Stimulated activated CD4-positive, alpha-beta T cell treated with anti-CD3 and anti-CD28 coated beads, Interleukin-4, amount 100 ng/mL, for 48 hours (primary cell): ENCODE measurements around the gene PTGS1.
"Not testable (repeated sequence)": the region's sequence is repeated elsewhere in the genome, so short reads cannot be mapped to it uniquely, and the experiment has no call there.

Experiments
- DNase-seq, 2 donors: peaks; one replicate each; pipeline ENCODE4 v3.0.0-alpha.2; 2020; ENCODE audit warnings: low read depth in 2 of 2

The PTGS1 gene

DNA sequence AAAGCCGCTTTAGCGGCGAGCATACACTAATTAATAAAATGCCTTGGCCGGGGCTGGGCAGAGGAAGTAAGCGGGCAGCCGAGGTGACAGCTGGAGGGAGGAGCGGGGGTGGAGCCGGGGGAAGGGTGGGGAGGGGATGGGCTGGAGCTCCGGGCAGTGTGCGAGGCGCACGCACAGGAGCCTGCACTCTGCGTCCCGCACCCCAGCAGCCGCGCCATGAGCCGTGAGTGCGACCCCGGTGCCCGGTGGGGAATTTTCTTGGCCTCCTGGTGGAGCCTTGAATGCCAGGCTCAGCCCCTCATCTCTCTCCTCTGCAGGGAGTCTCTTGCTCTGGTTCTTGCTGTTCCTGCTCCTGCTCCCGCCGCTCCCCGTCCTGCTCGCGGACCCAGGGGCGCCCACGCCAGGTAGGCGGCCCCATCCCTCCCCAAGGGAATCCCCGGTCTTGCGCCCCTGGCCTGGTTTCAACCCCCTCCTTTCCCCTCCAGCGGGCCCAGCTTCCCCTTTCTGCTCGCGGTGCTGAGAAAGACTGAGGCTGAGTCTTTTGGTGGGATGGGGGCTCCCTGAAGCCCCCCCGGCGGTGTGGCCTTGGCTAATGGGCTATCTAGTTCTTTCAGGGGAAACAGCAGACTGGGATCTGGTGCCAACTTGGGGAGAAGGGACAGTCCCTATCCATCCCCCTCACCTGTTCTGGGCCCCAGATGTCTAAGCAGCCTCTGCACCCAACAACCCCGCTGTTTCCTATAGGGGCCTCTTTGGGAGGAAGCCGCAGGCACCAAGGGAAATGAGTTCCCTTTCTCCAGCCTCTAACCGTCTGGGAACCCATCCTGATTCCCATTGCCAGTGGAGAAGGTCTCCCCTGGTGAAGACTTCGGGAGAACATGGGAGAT, at the start of gene PTGS1:
TSS of gene PTGS1 (plus strand) at position 156 of the 887 bp plus-strand sequence. CDS start at position 217, 61 bp downstream.
- DNase-seq = no peak

DNA sequence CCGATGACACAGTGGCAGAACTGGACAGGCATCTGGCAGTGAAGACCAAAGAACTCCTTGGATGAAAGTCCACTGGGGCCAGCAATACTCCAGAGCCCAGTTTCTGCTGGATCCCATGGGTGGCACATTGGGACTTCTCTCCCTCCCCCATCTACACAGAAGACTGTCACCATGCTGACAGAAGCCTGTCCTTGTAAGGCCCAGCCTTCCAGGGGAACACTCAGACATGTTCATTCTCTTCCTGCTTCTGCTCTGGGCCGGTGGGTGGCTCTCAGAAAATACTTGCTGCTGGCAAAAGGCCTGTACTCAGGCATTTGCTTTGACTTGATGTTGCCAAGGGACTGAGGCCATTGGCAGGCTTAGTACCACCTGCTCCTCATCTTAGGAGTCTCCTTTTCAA, 48.3 kb upstream of the PTGS1 start:
- DNase-seq = no peak

DNA sequence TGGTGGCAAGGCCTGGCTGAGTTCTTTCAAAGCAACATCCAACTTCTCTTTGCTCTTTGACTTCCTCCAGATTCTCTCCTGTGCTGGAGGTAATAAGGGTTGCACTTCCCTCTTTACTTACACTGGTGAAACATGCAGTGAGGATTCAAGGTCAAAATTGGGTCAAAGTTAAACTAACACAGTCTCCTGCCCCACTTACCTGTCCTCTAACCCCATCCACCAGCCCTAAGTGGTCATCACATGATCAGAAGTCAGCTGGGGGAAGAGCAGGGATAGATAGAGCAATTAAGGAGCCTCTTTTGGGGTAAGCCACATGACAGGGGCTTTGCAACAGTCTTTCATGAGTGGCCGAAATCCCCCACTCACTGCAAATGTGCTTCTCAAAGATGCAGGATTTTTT, 46.2 kb upstream of the PTGS1 start:
- not testable (repeated sequence) for DNase-seq

DNA sequence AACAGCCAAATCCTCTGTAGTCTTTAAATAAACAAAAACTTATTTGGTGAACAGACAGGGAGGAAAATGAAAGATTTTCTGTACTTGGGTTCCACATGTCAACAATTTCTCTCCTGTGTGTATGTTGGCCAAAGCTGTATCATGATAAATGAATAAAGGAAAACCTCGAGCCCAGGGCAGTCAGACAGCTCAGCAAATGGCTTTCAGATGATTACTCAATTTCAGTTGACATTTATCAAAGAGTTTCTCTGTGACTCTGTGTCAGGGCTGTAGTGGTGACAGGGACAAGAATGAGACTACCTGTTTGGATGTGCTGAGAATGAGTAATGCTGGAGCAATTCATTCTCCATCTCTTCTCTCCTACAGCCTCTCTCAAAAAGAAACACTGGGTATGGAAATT, 45.7 kb upstream of the PTGS1 start:
- DNase-seq = no peak

DNA sequence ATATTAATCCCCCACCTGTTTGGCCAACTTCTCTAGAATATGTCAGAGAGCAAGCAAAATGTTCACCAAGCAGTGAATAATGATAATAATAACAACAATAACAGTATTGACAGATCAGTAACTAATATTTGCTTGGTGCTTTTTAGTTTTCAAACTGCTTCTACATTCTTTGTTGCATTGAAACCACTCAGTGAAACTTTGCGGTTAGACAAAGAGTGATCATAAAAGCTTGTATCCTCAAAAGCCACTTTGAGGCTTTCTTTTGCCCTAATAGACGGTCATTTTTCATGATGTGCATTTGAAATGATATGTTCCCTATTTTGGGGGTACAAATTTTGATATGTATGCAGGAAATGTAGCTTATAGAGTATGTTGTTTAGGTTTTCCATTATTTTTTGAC, 43.6 kb upstream of the PTGS1 start:
- no peak for DNase-seq

DNA sequence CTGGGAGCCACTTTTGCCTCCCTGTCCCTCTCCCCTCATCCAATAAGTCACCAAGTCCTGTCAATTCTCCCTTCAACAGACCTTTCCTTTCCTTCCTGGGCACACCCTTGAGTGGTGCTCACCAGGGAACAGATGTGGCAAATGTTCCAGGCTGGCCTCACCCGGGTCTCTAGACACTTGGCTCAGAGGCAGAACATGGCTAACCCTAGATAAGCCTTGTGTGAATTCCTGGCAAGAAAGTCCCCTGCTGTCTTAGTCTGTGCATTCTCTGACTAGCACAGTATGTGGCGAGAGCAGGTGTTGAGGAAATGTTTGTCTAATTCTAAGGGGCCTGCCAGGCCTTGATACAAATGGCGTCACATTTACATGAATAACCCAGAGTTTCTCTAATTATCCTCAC, 41.2 kb upstream of the PTGS1 start:
- no peak for DNase-seq

DNA sequence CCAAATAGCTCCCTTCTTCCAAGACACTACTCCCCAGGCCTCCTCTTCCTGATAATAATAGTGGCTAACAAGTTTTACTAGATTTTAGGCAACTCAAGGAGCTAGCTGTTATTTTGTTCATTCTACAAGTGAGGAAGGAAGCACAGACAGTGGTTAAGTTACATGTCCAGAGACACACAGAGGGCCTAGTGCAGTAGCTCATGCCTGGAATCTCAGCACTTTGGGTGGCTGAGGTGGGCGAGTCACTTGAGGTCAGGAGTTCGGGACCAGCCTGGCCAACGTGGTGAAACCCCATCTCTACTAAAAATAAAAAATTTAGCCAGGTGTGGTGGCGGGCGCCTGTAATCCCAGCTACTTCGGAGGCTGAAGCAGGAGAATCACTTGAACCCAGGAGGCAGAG, 40.4 kb upstream of the PTGS1 start:
- DNase-seq = not testable (repeated sequence)

DNA sequence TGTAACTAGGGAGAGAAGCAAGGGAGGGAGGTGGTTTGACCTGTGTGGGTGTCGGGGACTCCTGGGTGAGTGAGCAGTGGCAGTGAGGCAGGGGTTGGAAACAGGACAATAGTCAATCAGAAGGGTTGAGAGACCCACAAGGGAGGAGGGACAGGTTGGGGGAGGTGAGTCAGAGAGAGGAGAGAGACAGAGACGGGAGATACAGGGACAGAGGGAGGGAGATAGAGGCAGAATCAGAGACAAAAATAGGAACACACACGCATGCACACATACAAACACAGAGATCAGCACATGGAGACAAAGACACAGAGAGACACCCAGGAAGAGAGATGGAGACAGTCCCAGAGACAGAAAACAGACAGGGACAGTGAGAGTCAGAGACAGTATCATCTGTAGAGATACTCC, 39.3 kb upstream of the PTGS1 start:
- no peak for DNase-seq

DNA sequence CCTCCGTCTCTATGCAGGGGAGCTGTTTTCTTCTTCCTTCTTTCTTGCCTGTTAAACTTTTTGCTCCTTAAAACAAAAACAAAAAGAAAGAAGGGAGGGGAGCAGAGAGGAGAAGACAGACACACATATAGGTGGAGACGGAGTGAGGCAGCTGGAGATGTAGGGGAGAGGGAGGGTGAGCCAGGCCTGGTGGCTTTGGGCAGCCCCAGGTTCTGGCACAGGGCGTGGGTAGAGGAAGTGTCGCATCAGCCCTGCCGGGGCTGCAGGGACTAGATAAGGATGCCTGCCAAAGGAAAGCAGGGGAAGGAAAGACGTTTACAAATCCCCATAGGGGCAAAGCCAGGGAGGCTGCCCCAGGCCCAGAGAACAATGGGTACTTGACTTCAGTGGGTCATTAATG, 38.7 kb upstream of the PTGS1 start:
- no peak for DNase-seq

DNA sequence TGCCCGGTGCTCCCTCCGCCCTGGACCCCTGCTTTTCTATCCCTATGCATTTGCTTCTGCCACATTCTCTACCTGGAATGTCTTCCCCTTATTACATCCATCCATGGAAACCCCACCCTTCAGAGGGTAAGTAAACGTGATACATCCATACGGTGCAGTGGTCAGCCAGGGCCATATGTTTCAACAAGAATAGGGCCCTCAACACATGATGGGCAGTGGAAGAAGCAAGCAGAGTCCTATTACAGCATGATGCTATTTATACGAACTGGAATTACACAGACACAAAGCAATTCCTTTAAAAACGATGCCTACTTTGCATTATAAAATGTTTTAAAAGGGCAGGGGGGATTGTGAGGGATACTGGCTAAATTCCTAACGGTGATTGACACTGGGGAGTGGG, 38.2 kb upstream of the PTGS1 start:
- no peak for DNase-seq

DNA sequence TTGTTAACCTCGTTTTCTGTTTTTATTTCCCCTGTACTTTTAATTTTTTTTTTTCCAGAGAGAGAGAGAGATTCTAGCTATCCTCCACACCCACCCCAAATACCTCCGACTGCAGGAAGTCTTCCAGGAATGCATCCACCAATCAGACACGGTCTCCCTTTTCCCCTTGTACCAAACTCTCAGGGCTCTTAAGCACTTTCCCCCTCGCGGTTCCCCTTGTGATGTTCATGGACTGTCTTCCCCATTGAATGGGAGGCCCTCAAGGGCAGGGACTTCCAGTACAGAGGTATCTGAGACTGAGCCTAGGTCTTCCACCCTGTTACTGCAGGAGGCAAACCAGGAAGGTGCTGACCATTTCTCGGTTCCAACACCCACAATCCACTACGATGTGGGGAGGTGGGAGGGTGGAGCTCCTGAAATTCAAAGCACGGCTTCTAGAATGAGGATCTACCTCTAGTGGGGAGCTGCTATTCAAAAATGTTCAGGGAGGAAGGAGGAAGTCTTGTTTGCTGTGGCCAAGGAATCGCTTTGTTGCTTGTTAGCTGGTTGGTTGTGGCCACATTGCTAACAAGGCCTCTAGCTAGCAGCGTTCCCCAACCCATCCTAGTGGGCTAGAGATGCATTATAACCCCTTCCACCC, 37.5 kb upstream of the PTGS1 start:
- DNase-seq = no peak

DNA sequence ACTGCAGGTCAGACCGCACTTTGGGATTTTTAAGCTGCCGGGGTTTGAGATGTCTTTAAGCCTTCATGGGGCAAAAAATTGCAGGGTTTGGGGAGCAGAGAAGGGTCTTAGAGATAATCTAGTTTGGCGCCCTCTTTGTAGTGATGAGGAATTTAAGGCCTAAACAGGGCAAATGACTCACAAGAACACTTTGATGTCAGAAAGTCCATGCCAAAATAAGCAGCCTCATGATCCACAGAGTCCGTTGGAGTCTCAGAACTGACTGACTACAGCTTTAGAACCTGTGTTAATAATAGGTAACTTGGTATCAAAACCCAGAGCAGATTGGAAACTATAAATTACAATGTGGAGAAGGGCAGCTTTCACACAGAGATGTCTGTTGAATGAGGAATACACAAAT, 35.9 kb upstream of the PTGS1 start:
- no peak for DNase-seq

DNA sequence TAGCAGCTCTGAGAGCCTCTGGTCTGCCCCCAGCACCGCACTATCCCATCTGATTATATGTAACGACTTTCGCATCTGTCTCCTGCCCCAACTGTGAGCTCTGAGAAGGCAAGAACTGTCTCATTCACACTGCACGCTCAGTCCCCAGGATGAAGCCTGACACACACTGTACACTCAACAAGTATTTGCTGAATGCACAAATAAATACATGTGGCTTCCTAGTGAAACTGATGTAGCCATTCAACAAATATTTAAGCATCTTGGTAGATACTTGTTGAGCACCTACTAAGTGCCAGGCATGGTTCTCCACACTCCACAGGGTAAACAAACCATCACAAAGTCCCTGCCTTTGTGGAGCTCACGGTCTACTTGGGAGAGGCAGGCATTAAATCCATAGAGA, 34.6 kb upstream of the PTGS1 start:
- DNase-seq = no peak

DNA sequence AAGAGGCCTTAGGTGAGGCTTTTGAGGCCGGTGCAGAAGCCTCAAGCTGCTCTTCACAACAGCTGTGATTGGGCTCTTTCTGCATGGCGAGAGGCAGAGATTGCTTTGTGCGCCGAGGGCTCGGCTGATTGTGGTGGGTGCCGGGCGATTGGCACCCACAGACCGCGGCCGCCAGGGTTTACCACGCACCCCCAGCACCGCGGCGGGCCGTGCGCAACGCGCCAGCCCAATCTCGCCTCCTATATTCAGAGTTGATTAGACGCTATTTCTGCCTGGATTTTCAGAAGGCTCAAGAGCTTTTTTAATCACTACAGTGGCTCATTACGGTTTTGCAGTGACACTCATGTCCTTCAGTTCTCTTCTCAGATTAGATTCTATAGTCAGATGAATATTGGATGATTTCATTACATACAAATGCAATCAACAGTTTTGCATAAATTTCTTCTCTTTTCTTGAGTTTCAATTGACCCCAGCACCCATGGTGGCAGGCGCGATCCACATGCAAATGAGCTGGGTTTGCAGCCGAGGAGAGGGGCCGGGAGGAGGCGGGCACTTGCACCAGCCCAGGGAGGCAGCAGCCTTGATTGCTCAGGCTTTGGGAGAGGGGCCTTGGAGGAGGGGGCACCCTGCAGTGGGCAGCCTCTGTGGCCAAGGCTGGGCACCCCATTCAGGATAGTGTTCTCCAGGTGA, 33.8 kb upstream of the PTGS1 start:
- no peak for DNase-seq

DNA sequence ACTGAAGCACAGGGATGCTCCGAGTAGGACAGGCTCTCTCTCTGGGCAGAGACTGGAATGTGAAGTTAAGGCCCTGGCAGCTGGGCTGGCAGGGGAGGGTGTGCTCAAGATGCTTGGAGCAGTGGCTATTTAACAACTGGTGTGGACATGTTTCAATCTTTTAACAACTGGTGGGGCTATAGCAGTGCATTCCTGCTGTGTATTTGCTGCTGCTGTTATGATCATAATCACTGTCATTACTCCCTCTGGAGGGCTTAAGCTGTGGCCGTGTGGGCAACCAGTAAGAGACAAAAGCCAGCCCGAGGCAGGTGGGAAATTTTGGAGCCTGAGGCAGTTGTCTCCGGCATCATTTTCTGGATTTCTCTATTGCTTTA, 33.3 kb upstream of the PTGS1 start:
- DNase-seq = no peak

DNA sequence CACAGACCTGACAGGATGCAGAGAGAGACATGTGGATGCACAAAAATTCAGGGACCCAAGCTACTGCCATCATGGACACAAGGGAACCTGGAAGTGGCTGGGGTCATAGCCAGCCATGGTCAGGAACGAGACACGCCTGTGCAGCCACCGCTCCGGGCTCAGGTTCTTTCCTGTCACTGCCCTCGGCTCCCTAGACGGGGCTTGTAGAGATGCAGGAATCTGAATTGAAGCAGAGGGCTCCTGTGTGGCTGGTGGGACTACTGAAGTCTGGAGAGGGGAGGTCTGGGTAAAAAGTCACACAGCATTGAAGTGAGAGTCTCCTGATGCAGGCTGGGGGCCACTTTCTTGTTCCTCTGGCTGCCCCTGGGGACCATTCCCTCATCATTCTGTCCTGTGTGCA, 32.3 kb upstream of the PTGS1 start:
- no peak for DNase-seq

DNA sequence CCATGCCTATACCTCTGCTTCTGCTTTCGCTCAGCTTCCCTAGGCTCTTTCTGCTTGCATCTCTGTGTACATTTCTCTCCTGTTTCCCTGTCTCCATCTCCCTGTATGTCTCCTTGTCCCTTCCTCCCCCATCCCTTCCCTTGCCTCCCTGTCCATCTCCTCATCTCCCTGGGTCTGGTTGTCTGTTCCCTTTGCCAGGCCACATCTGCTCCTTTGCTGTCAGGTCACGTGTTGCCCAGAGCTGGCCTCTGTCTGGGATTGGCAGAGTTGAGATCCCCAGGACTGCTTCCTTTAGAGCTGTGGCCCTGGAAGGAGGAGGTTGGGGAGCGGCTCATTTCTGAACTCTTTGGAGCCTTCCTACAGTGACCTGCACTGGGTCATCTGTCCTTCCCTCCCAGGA, 31.8 kb upstream of the PTGS1 start:
- DNase-seq = no peak

DNA sequence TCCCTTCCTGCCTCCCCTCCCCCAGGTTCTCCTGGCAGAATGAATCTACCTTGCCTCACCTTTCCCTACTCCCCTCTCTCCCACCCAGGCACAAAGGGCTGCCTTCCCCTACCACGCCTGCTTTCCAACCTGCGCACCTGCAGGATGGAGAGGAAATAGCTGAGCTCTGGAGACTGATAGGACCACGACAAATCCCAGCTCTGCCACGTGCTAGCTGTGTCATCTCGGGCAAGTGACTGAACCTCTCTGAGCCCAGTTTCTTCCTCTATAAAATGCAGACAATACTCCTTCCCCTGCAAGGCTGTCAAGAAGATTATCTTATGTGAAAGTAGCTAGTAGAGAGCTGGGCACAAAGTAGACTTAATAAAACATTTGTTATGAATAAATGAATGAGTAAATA, 31.2 kb upstream of the PTGS1 start:
- DNase-seq = no peak

DNA sequence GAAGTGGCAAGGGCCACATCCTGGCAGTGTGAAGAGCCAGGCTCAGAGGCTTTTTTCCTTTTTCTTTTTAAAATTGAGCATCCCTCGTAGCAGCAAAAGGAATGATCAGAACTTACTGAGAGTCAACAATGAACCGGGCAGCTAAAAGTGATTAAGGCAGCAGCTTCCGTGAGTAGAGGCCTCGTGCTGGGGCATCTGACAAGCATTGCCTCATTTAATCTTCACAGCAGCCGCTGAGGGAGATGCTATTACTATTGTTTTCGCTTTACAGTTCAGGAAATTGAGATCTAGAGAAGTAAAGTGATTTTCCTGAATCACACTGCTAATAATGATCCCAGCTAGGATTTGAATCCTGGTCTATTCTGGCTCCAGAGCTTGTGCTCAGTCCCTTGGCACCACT, 30.7 kb upstream of the PTGS1 start:
- no peak for DNase-seq

DNA sequence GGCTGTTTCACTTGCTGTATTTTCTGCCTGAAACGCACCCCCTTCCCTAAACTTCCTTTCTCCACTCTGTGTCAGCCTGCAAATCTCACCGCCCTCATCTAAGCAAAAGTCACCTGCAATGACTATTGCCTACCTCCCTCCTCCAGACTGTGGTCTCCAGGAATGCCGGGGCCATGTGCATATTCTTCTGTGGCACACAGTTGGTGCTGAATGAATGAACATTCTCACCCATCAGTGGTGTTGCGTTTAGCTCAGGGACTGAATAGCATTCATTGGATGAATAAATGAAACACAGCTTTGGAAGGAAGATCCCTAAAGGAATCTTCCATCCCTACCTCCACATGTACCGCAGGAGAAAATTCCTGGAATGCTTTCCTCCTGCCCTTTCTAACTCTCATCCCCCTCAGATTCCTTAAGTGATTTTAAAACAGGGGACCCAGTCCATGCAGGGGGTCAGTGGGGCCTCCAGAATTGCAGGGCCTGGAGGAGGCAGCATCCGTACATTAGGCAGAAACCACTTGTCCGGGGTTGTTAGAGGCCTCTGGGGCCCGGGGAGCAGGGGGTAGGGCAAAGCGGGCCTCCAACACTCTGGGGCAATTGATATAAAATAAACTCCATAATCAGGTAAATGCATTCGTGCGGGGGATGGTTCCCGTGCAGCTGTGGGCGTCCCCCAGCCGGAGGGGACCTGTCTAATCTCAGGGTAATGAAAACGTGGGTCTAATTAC, 28.3 kb upstream of the PTGS1 start:
- DNase-seq = no peak

DNA sequence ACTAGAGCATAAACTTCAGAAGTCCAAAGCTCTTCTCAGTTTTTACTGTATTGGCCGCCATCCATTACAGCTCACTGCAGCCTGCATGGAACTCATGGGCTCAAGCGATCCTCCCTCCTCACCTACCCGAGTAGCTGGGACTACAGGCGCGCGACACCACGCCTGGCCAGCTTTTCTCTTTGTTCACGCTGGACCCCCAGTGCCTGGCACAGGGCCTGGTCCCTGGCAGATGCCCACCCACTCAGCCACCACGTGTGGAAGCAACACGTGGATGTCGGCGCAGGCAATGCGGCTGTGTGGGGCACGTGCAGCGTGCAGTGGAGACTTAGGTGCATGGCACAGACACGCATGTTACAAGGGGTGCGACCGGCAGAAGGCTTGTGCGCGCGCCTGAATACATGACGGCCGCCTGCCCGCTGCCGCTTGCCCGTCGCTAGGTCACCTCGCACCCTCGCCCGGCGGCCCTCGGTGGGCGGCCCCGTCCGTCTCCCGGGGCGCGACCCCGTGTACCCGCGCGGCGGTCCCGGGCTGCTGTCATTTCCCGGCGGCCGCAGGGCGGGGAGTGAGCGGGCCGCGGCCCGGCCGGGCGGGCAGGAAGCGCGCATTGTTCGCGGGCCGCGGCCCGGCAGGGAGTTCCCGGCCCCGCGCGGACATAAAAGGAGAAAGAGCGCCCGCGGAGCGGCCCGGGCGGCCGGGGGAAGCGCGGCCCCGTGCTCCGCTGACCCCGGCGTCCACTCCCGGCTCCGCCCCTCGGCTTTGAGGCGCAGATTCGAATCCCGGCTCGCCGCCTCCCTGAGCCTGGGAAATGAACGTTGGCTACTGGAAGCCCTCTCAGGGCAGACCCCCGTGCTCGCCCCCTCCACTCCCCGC, 24.1 kb upstream of the PTGS1 start:
- no peak for DNase-seq
